ENCODE data around the gene ELK1.

Gene ELK1

GRCh38 chrX:47610511-47610910 is 39.9 kb downstream of the ELK1 start:
- no peak for TF ChIP-seq ZNF426 (tag by site-specific recombination; IDR thresholded peaks at IDR 0.05)
- TF ChIP-seq KLF10 (tag by site-specific recombination; IDR thresholded peaks at IDR 0.05), result no peak
- TF ChIP-seq TRIM28 (IDR thresholded peaks at IDR 0.05; ENCODE audit: borderline replicate concordance, low read length), result no peak
- no peak for TF ChIP-seq AEBP2 (tag by site-specific recombination; IDR thresholded peaks at IDR 0.05; ENCODE audit: borderline replicate concordance)
- no peak for TF ChIP-seq ZNF169 (tag by site-specific recombination; IDR thresholded peaks at IDR 0.05)
- no peak for TF ChIP-seq ZNF404 (tag by site-specific recombination; IDR thresholded peaks at IDR 0.05)
- TF ChIP-seq ZNF223 (tag by site-specific recombination; IDR thresholded peaks at IDR 0.05), result no peak
- no peak for TF ChIP-seq SP7 (tag by site-specific recombination; IDR thresholded peaks at IDR 0.05)
- no peak for TF ChIP-seq ZNF548 (tag by site-specific recombination; IDR thresholded peaks at IDR 0.05)
- no peak for TF ChIP-seq BCL11B (tag by site-specific recombination; IDR thresholded peaks at IDR 0.05; ENCODE audit: low read depth)
- no peak for TF ChIP-seq ZNF37A (tag by site-specific recombination; IDR thresholded peaks at IDR 0.05)
- TF ChIP-seq ZNF48 (tag by site-specific recombination; IDR thresholded peaks at IDR 0.05), result no peak
- TF ChIP-seq ZNF155 (tag by site-specific recombination; IDR thresholded peaks at IDR 0.05), result no peak
- no peak for TF ChIP-seq ZNF514 (tag by site-specific recombination; IDR thresholded peaks at IDR 0.05)
- no peak for TF ChIP-seq GLI2 (tag by site-specific recombination; IDR thresholded peaks at IDR 0.05; ENCODE audit: borderline replicate concordance, low read depth)
- TF ChIP-seq ZNF596 (tag by site-specific recombination; IDR thresholded peaks at IDR 0.05), result no peak
- no peak for TF ChIP-seq ZNF513 (tag by site-specific recombination; IDR thresholded peaks at IDR 0.05)
- no peak for TF ChIP-seq ZSCAN18 (tag by site-specific recombination; IDR thresholded peaks at IDR 0.05)
- Histone ChIP-seq H3K4me3 (ENCODE audit: low read depth, low read length) (no peak overlapping the region), H3K9me3 (ENCODE audit: control insufficient read depth, insufficient read depth, low read depth, low read length) (no peaks in the 10 kb centered on the region), H3K4me1 (ENCODE audit: control insufficient read depth, insufficient read depth, low read length) (no peaks in the 10 kb centered on the region), H3K36me3 (ENCODE audit: control insufficient read depth in 2 of 2, insufficient read depth in 1 of 2, low read length in 2 of 2) (no peaks in the 10 kb centered on the region), H3K27ac (ENCODE audit: extremely low read depth, low read depth, low read length) (no peak overlapping the region)
- POLR2A ChIA-PET, result no interaction called here
- CTCF ChIA-PET, result no interaction called here

GRCh38 chrX:47608130-47608810 is 42.1 kb downstream of the ELK1 start:
- H3K4me3 ChIP-seq (ENCODE audit: low read depth, low read length), result no peak overlapping the region
- TF ChIP-seq ZBTB48 (tag by site-specific recombination; IDR thresholded peaks at IDR 0.05) (no peak), ZNF366 (tag by site-specific recombination; conservative IDR thresholded peaks at IDR 0.05) (peak; percentile 62; the same call in 1 of the 2 replicates), ZNF335 (tag by site-specific recombination; conservative IDR thresholded peaks at IDR 0.05) (no peak)
- H3K36me3 ChIP-seq (ENCODE audit: control insufficient read depth in 2 of 2, insufficient read depth in 1 of 2, low read length in 2 of 2), result no peaks in the 10 kb centered on the region
- no peaks in the 10 kb centered on the region for H3K9me3 ChIP-seq (ENCODE audit: control insufficient read depth, insufficient read depth, low read depth, low read length)
- H3K27ac ChIP-seq (ENCODE audit: extremely low read depth, low read depth, low read length), result no peak overlapping the region
- CTCF ChIA-PET, result no interaction called here
- H3K4me1 ChIP-seq (ENCODE audit: control insufficient read depth, insufficient read depth, low read length), result no peaks in the 10 kb centered on the region
- POLR2A ChIA-PET, result no interaction called here
